H1 (cell line): ENCODE results near the gene BIN2. TPM values are rescaled to one million over a fixed set of nuclear protein-coding genes. Genes with fewer than 3 reads are reported as not detected.
"Not testable (repeated sequence)": the region's sequence is repeated elsewhere in the genome, so short reads cannot be mapped to it uniquely, and the experiment has no call there.

Experiments used
- CTCF ChIA-PET: fragments of 300-600 bp; sonication (Branson Sonifier 250); formaldehyde crosslinking; loops from one replicate; lab custom pipeline; 2021; ENCODE audit not compliant: partially characterized antibody; lab: Charles Lee
- POLR2A ChIA-PET: fragments of 300-600 bp; sonication (Branson Sonifier 250); formaldehyde crosslinking; loops from one replicate; lab custom pipeline; 2021; ENCODE audit warnings: inconsistent platforms; ENCODE audit not compliant: partially characterized antibody; lab: Charles Lee
- DNase-seq, 2 experiments: peaks; one replicate each; pipeline versions ENCODE4 v3.0.0 to v3.0.0-alpha.2; 2010 to 2022; ENCODE audit warnings: low spot score in 2 of 2, low read depth in 1 of 2, mixed read lengths in 1 of 2
- FAIRE-seq: peaks from 2 replicates; lab custom pipeline; 2011; peaks lifted over from hg19 to GRCh38; lab: Jason Lieb, UNC
- H2AFZ ChIP-seq: 2 replicates; pipeline ENCODE4 v1.8.1; 2012; ENCODE audit warnings: low read length, inconsistent platforms
- H2AK5ac ChIP-seq: 2 replicates; pipeline ENCODE4 v1.6.1; 2013; ENCODE audit warnings: low read depth, low read length
- H2BK120ac ChIP-seq: replicated peaks from 2 replicates; pipeline ENCODE3; 2013; ENCODE audit warnings: low read depth, low read length, inconsistent platforms
- H2BK12ac ChIP-seq: 2 replicates; pipeline ENCODE4 v1.6.1; 2013; ENCODE audit warnings: low read depth, low read length
- H2BK15ac ChIP-seq: 2 replicates; pipeline ENCODE4 v1.6.1; 2013; ENCODE audit warnings: low read length
- H2BK20ac ChIP-seq: 2 replicates; pipeline ENCODE4 v1.6.1; 2013; ENCODE audit warnings: low read length
- H2BK5ac ChIP-seq: 2 replicates; pipeline ENCODE4 v1.6.1; 2013; ENCODE audit warnings: low read depth, low read length
- H3K14ac ChIP-seq: 2 replicates; pipeline ENCODE4 v1.6.1; 2013; ENCODE audit warnings: inconsistent platforms; ENCODE audit not compliant: insufficient read length
- H3K18ac ChIP-seq: 2 replicates; pipeline ENCODE4 v1.6.1; 2013; ENCODE audit warnings: low read length; ENCODE audit errors: extremely low read depth
- H3K23ac ChIP-seq: 2 replicates; pipeline ENCODE4 v1.6.1; 2013; ENCODE audit warnings: inconsistent platforms; ENCODE audit not compliant: insufficient read length
- H3K23me2 ChIP-seq: 2 replicates; pipeline ENCODE4 v1.6.1; 2013; ENCODE audit warnings: low read depth, low read length
- H3K27ac ChIP-seq: 2 replicates; pipeline ENCODE4 v1.6.1; 2011; ENCODE audit warnings: low read depth, low read length, inconsistent platforms
- H3K27me3 ChIP-seq, 4 experiments: replicated peaks in 1 of 4; 1 replicate in 1 of 4; 2 replicates in 3 of 4; pipeline versions ENCODE4 v1.6.1 to v1.8.1; 2011 to 2013; ENCODE audit warnings: low read length in 3 of 4, mild to moderate bottlenecking in 3 of 4, inconsistent platforms in 2 of 4, mixed read lengths in 2 of 4, moderate library complexity in 1 of 4; ENCODE audit not compliant: control insufficient read depth in 3 of 4, insufficient read depth in 3 of 4; ENCODE audit errors: extremely low read depth in 1 of 4
- H3K36me3 ChIP-seq, 4 experiments: 2 replicates each; pipeline versions ENCODE4 v1.6.1 to v1.8.1; 2011 to 2013; ENCODE audit warnings: mild to moderate bottlenecking in 4 of 4, low read length in 3 of 4, moderate library complexity in 2 of 4, control low read depth in 1 of 4, inconsistent platforms in 1 of 4; ENCODE audit not compliant: insufficient read depth in 4 of 4, control insufficient read depth in 2 of 4
- H3K4ac ChIP-seq: replicated peaks from 2 replicates; pipeline ENCODE3; 2013; ENCODE audit warnings: low read length, low read depth, mixed read lengths, inconsistent platforms; ENCODE audit not compliant: insufficient read length
- H3K4me1 ChIP-seq, 4 experiments: replicated peaks in 1 of 4; 1 replicate in 1 of 4; 2 replicates in 3 of 4; pipeline versions ENCODE4 v1.6.1 to v1.8.1; 2011 to 2013; ENCODE audit warnings: low read length in 3 of 4, inconsistent platforms in 2 of 4, mixed read lengths in 1 of 4; ENCODE audit not compliant: insufficient read depth in 4 of 4, control insufficient read depth in 3 of 4
- H3K4me2 ChIP-seq, 2 experiments: 2 replicates each; pipeline versions ENCODE4 v1.6.1 to v1.8.1; 2011 to 2013; ENCODE audit warnings: low read depth in 2 of 2, low read length in 2 of 2, control low read depth in 1 of 2, inconsistent platforms in 1 of 2, mild to moderate bottlenecking in 1 of 2; ENCODE audit not compliant: insufficient read depth in 1 of 2
- H3K4me3 ChIP-seq, 4 experiments: fragments of 200-600, 300-600 bp in 1 of 4; sonication (generic), shearing (Covaris generic), sonication (Bioruptor Twin) in 1 of 4; 2 replicates each; pipeline versions ENCODE4 v1.5.1 to v1.8.1; 2011 to 2016; ENCODE audit warnings: low read length in 4 of 4, low read depth in 3 of 4, control low read depth in 2 of 4, inconsistent platforms in 2 of 4, mild to moderate bottlenecking in 2 of 4, mixed read lengths in 1 of 4, moderate library complexity in 1 of 4; ENCODE audit not compliant: insufficient read depth in 2 of 4; ENCODE audit errors: extremely low read depth in 1 of 4
- H3K56ac ChIP-seq: replicated peaks from 2 replicates; pipeline ENCODE3; 2013; ENCODE audit warnings: low read depth, mild to moderate bottlenecking, mixed read lengths, low read length, inconsistent platforms; ENCODE audit not compliant: insufficient read length
- H3K79me1 ChIP-seq: 2 replicates; pipeline ENCODE4 v1.6.1; 2013; ENCODE audit warnings: low read depth, low read length, control low read depth
- H3K79me2 ChIP-seq, 2 experiments: 2 replicates each; pipeline versions ENCODE4 v1.6.1 to v1.8.1; 2012 to 2013; ENCODE audit warnings: low read length in 2 of 2, mild to moderate bottlenecking in 2 of 2, inconsistent platforms in 1 of 2; ENCODE audit not compliant: insufficient read depth in 2 of 2, control insufficient read depth in 1 of 2
- H3K9ac ChIP-seq, 4 experiments: replicated peaks in 1 of 4; 1 replicate in 1 of 4; 2 replicates in 3 of 4; pipeline versions ENCODE4 v1.6.1 to v1.8.1; 2011 to 2013; ENCODE audit warnings: low read depth in 3 of 4, low read length in 3 of 4, control low read depth in 2 of 4, mild to moderate bottlenecking in 2 of 4, moderate library complexity in 2 of 4, inconsistent platforms in 1 of 4; ENCODE audit errors: extremely low read depth in 1 of 4
- H3K9me3 ChIP-seq, 2 experiments: 2 replicates each; pipeline versions ENCODE4 v1.6.1 to v1.8.1; 2012 to 2013; ENCODE audit warnings: mild to moderate bottlenecking in 2 of 2, moderate library complexity in 2 of 2, control low read depth in 1 of 2, inconsistent platforms in 1 of 2, low read depth in 1 of 2, low read length in 1 of 2, mixed read lengths in 1 of 2; ENCODE audit not compliant: insufficient read depth in 2 of 2
- H4K20me1 ChIP-seq, 2 experiments: replicated peaks in 1 of 2; 2 replicates each; pipeline versions ENCODE3 to v1.8.1; 2011 to 2013; ENCODE audit warnings: inconsistent platforms in 2 of 2, low read length in 2 of 2, mild to moderate bottlenecking in 1 of 2; ENCODE audit not compliant: insufficient read depth in 2 of 2, control insufficient read depth in 1 of 2
- H4K5ac ChIP-seq: 2 replicates; pipeline ENCODE4 v1.6.1; 2013; ENCODE audit warnings: low read length, low read depth, mixed read lengths, inconsistent platforms; ENCODE audit not compliant: insufficient read length
- H4K8ac ChIP-seq: 2 replicates; pipeline ENCODE4 v1.8.0; 2013; ENCODE audit warnings: mild to moderate bottlenecking, moderate library complexity, low read length, inconsistent platforms; ENCODE audit not compliant: insufficient read depth; ENCODE audit errors: extremely low read depth
- H4K91ac ChIP-seq: replicated peaks from 2 replicates; pipeline ENCODE3; 2013; ENCODE audit warnings: low read length, mixed read lengths, inconsistent platforms; ENCODE audit not compliant: insufficient read length
- WGBS, 2 experiments: shearing (Covaris generic) in 1 of 2; methylation state at CpG; one replicate each; pipeline versions ENCODE4 v1.1.6 to v1.1.7; 2013 to 2015; ENCODE audit warnings: low lambda C conversion rate in 2 of 2, mixed read lengths in 2 of 2, inconsistent platforms in 1 of 2, low coverage in 1 of 2, missing lambda C conversion rate in 1 of 2; ENCODE audit not compliant: insufficient replicate concordance in 2 of 2, insufficient coverage in 1 of 2, insufficient read length in 1 of 2; ENCODE audit errors: extremely low coverage in 1 of 2, missing lambda C conversion rate in 1 of 2; 5-methylcytosine and 5-hydroxymethylcytosine counted together
- polyA plus RNA-seq, 7 experiments: library from polyadenylated mRNA; depleted of rRNA in 3 of 7; stranded (reverse) in 5 of 7; unstranded in 2 of 7; fragments of >200 nt in 5 of 7; fragments of 200-250 nt in 2 of 7; gene quantifications; 1 replicate in 5 of 7; 2 replicates in 1 of 7; 4 replicates in 1 of 7; pipeline versions ENCODE4 v1.2.1 to v1.2.3, GENCODE V29; 2011 to 2013; ENCODE audit warnings: missing spikeins in 2 of 7, mixed read lengths in 2 of 7
- total RNA-seq: library from RNA; stranded (reverse); fragmentation: NEBNext Ultra II Directional; extraction: Animal tissue kit (Norgen Biotek cat#: 25700); gene quantifications from 2 replicates; pipeline ENCODE4 v1.2.1, GENCODE V29; 2021

BIN2 gene
- total and polyA plus RNA-seq, 2 of the 8 experiments (the other 6 are each of a cell fraction or from before 2014, with no cell fraction given): not detected

DNA sequence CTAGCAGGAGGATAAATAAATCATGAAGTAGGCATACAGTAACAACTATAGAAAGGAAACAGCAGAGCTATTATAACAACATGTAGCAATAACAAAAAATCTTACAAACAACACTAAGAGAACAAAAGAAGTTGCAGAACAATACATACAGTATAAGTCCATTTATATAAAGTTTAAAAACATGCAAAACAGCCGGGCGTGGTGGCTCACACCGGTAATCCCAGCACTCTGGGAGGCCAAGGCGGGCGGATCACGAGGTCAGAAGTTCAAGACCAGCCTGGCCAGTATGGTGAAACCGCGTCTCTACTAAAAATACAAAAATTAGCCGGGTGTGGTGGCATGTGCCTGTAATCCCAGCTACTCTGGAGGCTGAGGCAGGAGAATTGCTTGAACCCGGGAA, 29.9 kb downstream of the BIN2 start:
- H3K79me2 ChIP-seq, H3K23ac ChIP-seq, H3K36me3 ChIP-seq, H3K9me3 ChIP-seq, H2BK12ac ChIP-seq, H3K56ac ChIP-seq, H3K9ac ChIP-seq, H2BK20ac ChIP-seq, H3K18ac ChIP-seq, H2BK120ac ChIP-seq, H4K91ac ChIP-seq, FAIRE-seq, H4K20me1 ChIP-seq, H3K23me2 ChIP-seq, H3K27ac ChIP-seq, DNase-seq, H4K8ac ChIP-seq, H3K4ac ChIP-seq, H3K14ac ChIP-seq, H2BK5ac ChIP-seq, H2AFZ ChIP-seq, H3K27me3 ChIP-seq, H4K5ac ChIP-seq, H2BK15ac ChIP-seq, H2AK5ac ChIP-seq, H3K4me2 ChIP-seq, POLR2A ChIA-PET, H3K4me3 ChIP-seq, H3K4me1 ChIP-seq, H3K79me1 ChIP-seq: not testable (repeated sequence)
- CTCF ChIA-PET: interaction anchor here (1.6 to 6.2 kb wide), 2 partner anchors 24 to 46 kb away, joined by 3 to 33 read pairs; no protein-coding TSS in a partner anchor
- 95% methylated on average over 10 of the region's 10 CpGs; no CpG with 5 or more reads in 1 of the 2 experiments for WGBS, 2 experiments
